HCT116 (cell line): Measurements from ENCODE around the gene CARD9. TPM values are rescaled to one million over a fixed set of nuclear protein-coding genes. Genes with fewer than 3 reads are reported as not detected.

Source experiments
- total RNA-seq: library from RNA; stranded (reverse); gene quantifications from one replicate; pipeline ENCODE4 v1.2.1, GENCODE V29; 2021; ENCODE audit not compliant: unreplicated experiment

CARD9 gene
- total RNA-seq, 1 experiment from 2014 or later, result 1.2 TPM

Other genes starting within 250 kb of the CARD9 start
- gene LHX3, start 168.5 kb downstream of the CARD9 start, total RNA-seq, result not detected
- gene QSOX2, start 127.9 kb downstream of the CARD9 start, total RNA-seq, result 34.6 TPM
- gene CCDC187, start 69.6 kb downstream of the CARD9 start, total RNA-seq, result 4.6 TPM
- 26.4 TPM for gene GPSM1, start 46.1 kb downstream of the CARD9 start, total RNA-seq
- gene DNLZ, start 9.9 kb downstream of the CARD9 start, total RNA-seq, result 21.9 TPM
- 20.4 TPM for gene SNAPC4, start 26.5 kb upstream of the CARD9 start, total RNA-seq
- 119 TPM for gene ENTR1, start 36.9 kb upstream of the CARD9 start, total RNA-seq
- 116 TPM for gene PMPCA, start 37.0 kb upstream of the CARD9 start, total RNA-seq
- gene INPP5E, start 66.2 kb upstream of the CARD9 start, total RNA-seq, result 23.8 TPM
- gene SEC16A, start 109.4 kb upstream of the CARD9 start, total RNA-seq, result 49.8 TPM
- gene NOTCH1, start 172.4 kb upstream of the CARD9 start, total RNA-seq, result 36.2 TPM